HuH-7 (cell line): ENCODE results near the gene ATP6V0C.
"Not testable (repeated sequence)": the region's sequence is repeated elsewhere in the genome, so short reads cannot be mapped to it uniquely, and the experiment has no call there.

Experiments used
- DNase-seq: peaks from one replicate; pipeline ENCODE4 v3.0.0; 2011; ENCODE audit warnings: low spot score

Gene ATP6V0C

GRCh38 chr16:2528161-2529060, 14.7 kb downstream of the ATP6V0C start:
- DNase-seq, result no peak

DNA sequence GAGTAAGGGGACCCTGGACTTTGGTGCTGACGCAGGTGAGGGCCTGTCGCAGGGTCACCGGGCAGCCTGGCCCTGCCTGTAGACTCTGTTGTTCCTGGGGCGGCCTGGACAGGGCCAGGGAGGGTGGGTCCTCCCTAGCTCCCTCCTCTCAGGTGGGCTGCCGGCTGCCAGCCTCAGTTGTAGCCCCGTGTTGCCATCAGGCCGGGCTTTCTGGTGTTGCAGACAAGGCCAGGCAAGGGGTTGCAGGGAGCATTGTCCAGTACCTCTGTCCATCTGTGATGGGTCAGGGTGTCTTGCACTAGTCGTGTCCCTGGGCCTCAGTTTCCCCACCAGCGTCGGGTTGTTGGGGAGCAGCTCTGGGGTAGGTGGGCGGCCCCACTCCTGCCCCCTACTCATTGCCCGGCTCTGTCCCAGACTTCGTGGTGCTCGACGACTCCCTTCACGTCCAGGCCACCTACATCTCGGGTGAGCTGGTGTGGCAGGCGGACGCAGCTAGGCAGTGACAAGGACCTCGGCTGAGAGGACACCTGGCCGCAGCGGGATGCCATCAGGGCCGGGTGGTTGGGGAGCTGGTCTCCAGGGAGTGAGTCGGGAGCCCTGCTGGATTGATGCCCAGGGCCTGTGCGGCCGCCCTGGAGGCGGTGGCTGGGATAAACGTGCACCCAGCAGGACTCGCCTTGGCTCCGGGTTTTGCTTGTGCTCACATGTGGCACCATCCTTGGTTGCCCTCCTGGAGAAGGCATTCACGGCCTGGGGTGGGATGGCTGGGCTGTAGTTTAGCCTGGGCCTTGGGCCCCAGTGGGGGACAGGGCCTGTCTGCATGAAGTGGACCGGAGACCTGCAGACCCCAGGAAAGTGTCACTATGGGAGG, 15.5 kb downstream of the ATP6V0C start:
- no peak for DNase-seq

GRCh38 chr16:2529961-2530628, 16.3 kb downstream of the ATP6V0C start:
- DNase-seq, result no peak

DNA sequence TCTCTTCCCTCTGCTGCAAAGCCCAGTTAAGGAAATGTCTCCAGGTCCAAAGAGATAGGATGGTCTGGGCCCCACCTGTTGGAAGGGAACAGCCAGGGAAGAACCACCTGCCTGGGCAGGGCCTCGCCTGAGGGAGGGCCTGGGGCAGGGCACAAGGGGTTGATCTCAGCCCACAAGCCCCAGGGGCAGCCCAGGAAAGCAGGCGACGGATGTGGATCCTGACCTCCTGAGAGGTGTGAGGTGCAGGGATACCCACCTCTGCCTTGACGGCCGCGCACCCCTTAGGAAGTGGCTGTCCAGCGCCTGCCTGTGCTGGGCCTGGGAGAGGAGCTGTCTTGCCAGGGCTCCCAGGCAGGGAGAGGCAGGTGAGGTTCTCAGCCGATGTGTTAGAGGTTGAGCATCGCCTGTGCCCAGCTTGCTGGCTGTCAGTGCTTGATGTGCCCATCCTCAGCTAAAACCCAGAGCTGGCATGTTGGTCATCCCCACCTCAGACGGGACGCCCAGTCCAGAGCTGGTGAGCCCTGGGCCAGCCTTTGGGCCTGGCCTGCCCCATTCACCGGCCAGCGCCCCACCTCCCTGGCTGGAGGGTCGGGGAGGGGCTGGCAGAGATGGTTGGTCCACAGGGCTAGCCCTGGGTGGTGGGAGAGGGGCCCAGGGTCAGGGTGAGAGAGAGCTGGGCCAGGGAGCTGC, 17.0 kb downstream of the ATP6V0C start:
- DNase-seq, result no peak

GRCh38 chr16:2531371-2531695, 17.6 kb downstream of the ATP6V0C start, which contains the start of gene CEMP1:
Gene CEMP1 (minus strand): TSS chr16:2531408. CDS start chr16:2531073, 335 bp downstream.
- no peak for DNase-seq

GRCh38 chr16:2531696-2532493, 18.1 kb downstream of the ATP6V0C start:
- DNase-seq, result peak; percentile 96

- peak; percentile 81 for DNase-seq
Observed at GRCh38 chr16:2532494-2533141, 18.9 kb downstream of the ATP6V0C start.

GRCh38 chr16:2533142-2533755, 19.5 kb downstream of the ATP6V0C start:
- DNase-seq, result not testable (repeated sequence)

GRCh38 chr16:2533912-2534311, 20.2 kb downstream of the ATP6V0C start:
- DNase-seq, result no peak

GRCh38 chr16:2534335-2534734, 20.6 kb downstream of the ATP6V0C start:
- not testable (repeated sequence) for DNase-seq

DNA sequence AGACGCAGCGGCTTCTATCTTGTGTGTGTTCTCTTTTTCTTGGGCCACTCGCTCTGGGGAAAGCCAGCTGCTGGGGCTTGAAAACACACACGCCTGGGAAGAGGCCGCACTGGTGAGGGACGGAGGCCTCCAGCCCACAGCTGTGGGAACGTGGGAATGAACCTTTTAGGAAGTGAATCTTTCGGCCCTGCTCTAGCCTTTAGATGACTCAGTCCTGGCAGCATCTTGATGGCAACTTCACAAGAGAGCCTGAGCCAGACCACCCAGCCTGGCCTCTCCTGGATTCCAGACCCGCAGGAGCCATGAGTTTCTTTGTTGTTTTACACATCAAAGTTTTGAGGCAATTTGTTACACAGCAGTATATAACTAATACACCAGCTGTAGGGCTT, 21.9 kb downstream of the ATP6V0C start:
- no peak for DNase-seq

GRCh38 chr16:2537451-2538379, 24.0 kb downstream of the ATP6V0C start, which contains the start of gene PDPK1:
Gene PDPK1 (plus strand): TSS chr16:2538021. CDS start chr16:2538113, 92 bp downstream.
- DNase-seq, result peak; percentile 85

DNA sequence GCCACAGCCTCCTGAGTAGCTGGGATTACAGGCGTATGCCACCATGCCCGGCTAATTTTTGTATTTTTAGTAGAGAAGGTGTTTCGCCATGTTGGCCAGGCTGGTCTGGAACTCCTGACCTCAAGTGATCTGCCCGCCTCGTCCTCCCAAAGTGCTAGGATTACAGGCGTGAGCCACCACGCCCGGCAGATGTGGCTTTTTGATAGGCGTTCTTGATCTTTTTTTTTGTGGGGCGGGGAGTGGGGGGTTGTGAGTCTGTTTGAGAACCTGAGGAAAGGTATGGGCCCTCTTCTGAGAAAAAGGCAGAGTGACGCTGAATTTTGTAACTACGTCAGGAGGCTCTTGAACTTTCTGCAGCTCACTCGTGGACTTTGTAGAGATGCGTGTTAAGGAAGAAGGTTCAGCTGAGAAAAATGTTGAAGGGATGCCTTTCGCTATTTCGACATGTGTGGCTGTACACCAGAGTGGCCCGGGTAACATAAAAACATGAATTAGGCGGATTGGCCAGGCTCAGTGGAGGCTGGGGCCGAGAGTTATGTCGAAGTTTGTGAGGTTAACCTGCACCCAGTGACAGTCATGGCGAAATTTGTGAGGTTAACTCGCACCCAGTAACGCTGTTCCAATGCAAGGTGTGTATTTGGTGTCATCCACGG, 25.6 kb downstream of the ATP6V0C start:
- not testable (repeated sequence) for DNase-seq

GRCh38 chr16:2539845-2540458, 26.2 kb downstream of the ATP6V0C start:
- not testable (repeated sequence) for DNase-seq

DNA sequence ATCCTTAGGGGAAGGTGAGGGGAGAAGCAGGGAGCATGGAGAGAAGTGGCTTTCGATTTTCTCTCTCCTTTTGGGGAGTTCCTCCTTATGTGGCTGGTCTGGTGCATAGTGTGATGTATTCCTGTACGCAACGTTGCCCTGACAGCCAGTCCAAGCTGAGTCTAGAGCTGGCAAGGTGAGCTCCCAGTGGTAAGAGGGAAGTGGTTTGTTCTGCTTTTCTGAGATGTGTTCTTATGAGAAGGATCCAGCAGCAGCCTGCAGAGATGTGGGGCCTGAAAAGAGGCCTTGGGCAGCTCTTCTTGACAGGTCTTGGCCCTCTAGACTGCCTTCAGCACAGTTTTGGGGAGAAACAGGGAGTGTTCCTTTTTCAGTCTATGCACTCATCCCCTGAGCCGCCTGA, 27.2 kb downstream of the ATP6V0C start:
- not testable (repeated sequence) for DNase-seq

DNA sequence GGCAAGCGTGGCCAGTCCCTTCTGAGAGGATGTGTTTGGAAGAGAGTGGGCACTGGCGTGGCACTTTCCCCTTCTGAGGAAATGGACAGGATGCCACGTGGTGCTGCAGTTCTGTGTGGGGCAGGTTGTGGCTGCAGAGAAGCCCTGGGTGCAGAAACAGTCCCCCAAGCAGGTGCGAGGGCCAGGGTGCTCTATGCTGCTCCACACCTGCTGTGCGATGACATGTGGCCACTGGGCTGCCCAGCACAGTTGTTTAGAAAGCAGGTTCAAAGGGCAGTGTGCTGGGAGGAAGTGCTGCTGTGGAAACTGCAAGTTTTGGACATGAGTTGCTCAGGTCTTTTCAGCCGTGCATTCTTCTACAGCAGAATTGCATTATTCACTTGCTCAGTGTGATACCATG, 27.7 kb downstream of the ATP6V0C start:
- not testable (repeated sequence) for DNase-seq

DNA sequence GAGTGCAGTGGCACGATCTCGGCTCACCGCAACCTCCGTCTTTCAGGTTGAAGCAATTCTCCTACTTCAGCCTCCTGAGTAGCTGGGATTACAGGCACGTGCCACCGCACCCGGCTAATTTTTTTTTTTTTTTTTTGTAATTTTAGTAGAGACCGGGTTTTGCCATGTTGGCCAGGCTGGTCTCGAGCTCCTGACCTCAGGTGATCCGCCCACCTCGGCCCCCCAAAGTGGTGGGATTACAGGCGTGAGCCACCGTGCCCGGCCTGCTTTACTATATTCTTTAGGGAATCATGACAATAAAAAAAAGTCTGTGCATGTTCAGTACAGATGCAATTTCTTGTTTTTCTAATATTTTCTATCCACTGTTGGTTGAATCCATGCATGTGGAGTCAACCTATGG, 30.0 kb downstream of the ATP6V0C start:
- not testable (repeated sequence) for DNase-seq
